ENCODE measurements around the gene EDRF1.
A peak's percentile ranks its signal among the peaks of the same experiment; 100 is the strongest.
"Not testable (repeated sequence)": the region's sequence is repeated elsewhere in the genome, so short reads cannot be mapped to it uniquely, and the experiment has no call there.

EDRF1 gene

GRCh38 chr10:125707541-125708468 lies 11.7 kb upstream of the EDRF1 start:
- no peak for DNase-seq

- DNase-seq, result no peak
These were observed 10.5 kb upstream of the EDRF1 start for GRCh38 chr10:125708971-125709503.

GRCh38 chr10:125709553-125710474 lies 9.7 kb upstream of the EDRF1 start:
- no peak for DNase-seq

- no peak for DNase-seq
These were observed 8.3 kb upstream of the EDRF1 start for GRCh38 chr10:125711110-125711750.

- DNase-seq, result not testable (repeated sequence)
These were observed 4.8 kb upstream of the EDRF1 start for GRCh38 chr10:125714728-125715127.

GRCh38 chr10:125720002-125720382 lies 483 bp downstream of the EDRF1 start:
- DNase-seq, result no peak

GRCh38 chr10:125721035-125721434 lies 1.5 kb downstream of the EDRF1 start:
- DNase-seq, result no peak

GRCh38 chr10:125722811-125723210 lies 3.3 kb downstream of the EDRF1 start:
- no peak for DNase-seq

GRCh38 chr10:125726914-125727313 lies 7.4 kb downstream of the EDRF1 start:
- no peak for DNase-seq

GRCh38 chr10:125727436-125727835 lies 7.9 kb downstream of the EDRF1 start:
- DNase-seq, result no peak

GRCh38 chr10:125734148-125734547 lies 14.6 kb downstream of the EDRF1 start:
- DNase-seq, result no peak

- DNase-seq, result no peak
These were observed 15.3 kb downstream of the EDRF1 start for GRCh38 chr10:125734823-125735222.

GRCh38 chr10:125738206-125738605 lies 18.7 kb downstream of the EDRF1 start:
- DNase-seq, result peak; percentile 7

GRCh38 chr10:125739994-125740679 lies 20.6 kb downstream of the EDRF1 start:
- DNase-seq, result no peak

GRCh38 chr10:125742465-125742864 lies 23.0 kb downstream of the EDRF1 start:
- no peak for DNase-seq

GRCh38 chr10:125744909-125745308 lies 25.4 kb downstream of the EDRF1 start:
- no peak for DNase-seq

GRCh38 chr10:125747417-125747816 lies 27.9 kb downstream of the EDRF1 start:
- DNase-seq, result no peak

GRCh38 chr10:125756196-125756595 lies 36.7 kb downstream of the EDRF1 start:
- DNase-seq, result no peak

- DNase-seq, result peak; percentile 1
These were observed 37.5 kb downstream of the EDRF1 start for GRCh38 chr10:125756853-125757487.

- DNase-seq, result no peak
These were observed 38.2 kb downstream of the EDRF1 start for GRCh38 chr10:125757742-125758141.

GRCh38 chr10:125761961-125762360 lies 42.5 kb downstream of the EDRF1 start:
- no peak for DNase-seq

Measured in NCI-H2171 treated with DMSO at 0.1 percent for 48 hours (cell line).